ENCODE data around the gene UFM1. TPM values are rescaled to one million over a fixed set of nuclear protein-coding genes. Genes with fewer than 3 reads are reported as not detected.
"Not testable (repeated sequence)": the region's sequence is repeated elsewhere in the genome, so short reads cannot be mapped to it uniquely, and the experiment has no call there.

Gene UFM1
- total RNA-seq (10 to 100 TPM; 53.8 to 70.2 TPM), polyA plus RNA-seq (10 to 100 TPM; 35.1 to 58.7 TPM)
- long read RNA-seq, donor 1, transcript UFM1-201 (6 exons, 3,138 nt) = major isoform, 56 of 82 reads
- long read RNA-seq, donor 1, transcript UFM1-205 (3 exons, 777 nt) = minor isoform, 7 of 82 reads
- long read RNA-seq, donor 1, partial matches to known transcripts = 4 of 82 reads
- long read RNA-seq, donor 1, other reads (novel, unspliced or antisense) = 12 of 82 reads
- long read RNA-seq, donor 2, transcript UFM1-201 (6 exons, 3,138 nt) = major isoform, 26 of 46 reads
- long read RNA-seq, donor 2, partial matches to known transcripts = 6 of 46 reads
- long read RNA-seq, donor 2, other reads (novel, unspliced or antisense) = 13 of 46 reads

DNA sequence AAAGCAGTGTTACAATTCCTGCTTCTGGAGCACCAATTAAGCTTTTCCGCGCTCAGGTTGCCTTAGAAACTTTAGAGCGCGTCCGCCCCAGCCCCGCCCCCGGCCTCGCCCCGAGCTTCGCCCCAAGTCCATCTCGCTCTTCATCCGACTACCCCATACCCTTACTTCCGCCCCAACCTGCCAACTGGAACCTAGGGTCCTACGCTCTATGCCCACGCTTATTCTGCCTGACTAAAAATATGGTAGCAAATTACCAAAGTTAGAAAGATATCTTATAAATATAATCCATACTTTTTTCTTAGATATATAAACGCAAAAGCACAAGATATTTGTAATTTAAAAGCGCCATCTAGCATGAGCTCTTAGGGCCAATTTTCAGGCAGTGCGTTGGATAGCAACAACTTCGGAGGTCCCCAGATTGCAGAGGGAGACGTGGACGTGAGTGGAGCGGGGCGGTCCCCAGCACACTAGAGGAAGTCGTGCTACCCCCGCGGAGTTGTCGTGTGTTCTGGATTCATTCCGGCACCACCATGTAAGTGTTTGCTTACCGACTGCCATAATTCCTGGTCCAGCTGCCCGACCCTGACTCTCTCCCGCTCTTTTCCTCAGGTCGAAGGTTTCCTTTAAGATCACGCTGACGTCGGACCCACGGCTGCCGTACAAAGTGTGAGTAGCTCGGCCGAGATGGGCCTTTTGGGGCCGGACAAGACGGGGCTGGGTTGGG is at the start of gene UFM1:
UFM1 (plus strand) TSS at position 462 of the 724 bp plus-strand sequence; CDS start at position 531, 69 bp downstream.
- intact Hi-C loops (cut with DNase I) = no loop called here
- peaks cover 1 to 5% of the 10 kb centered on the region in 2 donors for H3K4me1 ChIP-seq (ENCODE audit: control insufficient read depth in 1 of 2, insufficient read depth in 2 of 2, low read length in 2 of 2)
- H3K36me3 ChIP-seq (ENCODE audit: control insufficient read depth in 1 of 2, insufficient read depth in 2 of 2, low read length in 1 of 2) = no peaks in the 10 kb centered on the region
- 0 to 1% methylated on average over 41 of the region's 41 CpGs for WGBS, 2 donors
- no peaks in the 10 kb centered on the region for H3K27me3 ChIP-seq (ENCODE audit: control insufficient read depth in 1 of 2, insufficient read depth in 2 of 2, low read length in 1 of 2)
- H3K4me3 ChIP-seq (ENCODE audit: low read length in 2 of 2) = peak within 1 kb of the TSS; percentile 95 to 97
- ATAC-seq (ENCODE audit: low FRiP score) (peak; percentile 100), DNase-seq (peak; percentile 95 to 97)
- peak within 1 kb of the TSS; percentile 56 to 67 for H3K27ac ChIP-seq (ENCODE audit: low read depth in 1 of 2, low read length in 2 of 2)
- no peaks in the 10 kb centered on the region for H3K9me3 ChIP-seq (ENCODE audit: control insufficient read depth, low read length)

DNA sequence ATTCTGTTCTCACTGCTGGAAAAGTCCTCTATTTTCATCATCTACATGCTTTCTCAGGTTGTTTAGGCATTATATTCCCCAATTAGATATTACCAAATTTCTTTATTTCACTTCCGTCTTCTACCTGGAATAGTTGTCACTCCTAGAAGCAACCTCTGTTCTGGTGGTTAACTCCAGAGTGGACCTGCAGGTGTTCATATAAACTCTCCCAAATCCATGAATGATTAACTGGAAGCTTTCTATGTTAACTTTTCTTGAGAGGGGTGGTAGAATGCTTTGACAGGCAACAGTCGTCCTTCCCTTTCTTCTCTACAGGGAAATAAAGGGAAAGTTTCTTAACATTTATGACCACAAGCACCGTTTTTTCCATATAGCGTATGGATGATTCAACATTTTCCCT is 48.4 kb upstream of the UFM1 start:
- Histone ChIP-seq H3K27ac (ENCODE audit: low read depth in 1 of 2, low read length in 2 of 2) (no peak overlapping the region), H3K4me1 (ENCODE audit: control insufficient read depth in 1 of 2, insufficient read depth in 2 of 2, low read length in 2 of 2) (no peaks in the 10 kb centered on the region), H3K36me3 (ENCODE audit: control insufficient read depth in 1 of 2, insufficient read depth in 2 of 2, low read length in 1 of 2) (no peaks in the 10 kb centered on the region), H3K4me3 (ENCODE audit: low read length in 2 of 2) (no peak overlapping the region), H3K9me3 (ENCODE audit: control insufficient read depth, low read length) (no peaks in the 10 kb centered on the region), H3K27me3 (ENCODE audit: control insufficient read depth in 1 of 2, insufficient read depth in 2 of 2, low read length in 1 of 2) (no peaks in the 10 kb centered on the region)
- 84 to 88% methylated on average over 4 of the region's 4 CpGs for WGBS, 2 donors
- ATAC-seq (ENCODE audit: low FRiP score) = no peak
- intact Hi-C loops (cut with DNase I) = no loop called here
- no peak for DNase-seq

DNA sequence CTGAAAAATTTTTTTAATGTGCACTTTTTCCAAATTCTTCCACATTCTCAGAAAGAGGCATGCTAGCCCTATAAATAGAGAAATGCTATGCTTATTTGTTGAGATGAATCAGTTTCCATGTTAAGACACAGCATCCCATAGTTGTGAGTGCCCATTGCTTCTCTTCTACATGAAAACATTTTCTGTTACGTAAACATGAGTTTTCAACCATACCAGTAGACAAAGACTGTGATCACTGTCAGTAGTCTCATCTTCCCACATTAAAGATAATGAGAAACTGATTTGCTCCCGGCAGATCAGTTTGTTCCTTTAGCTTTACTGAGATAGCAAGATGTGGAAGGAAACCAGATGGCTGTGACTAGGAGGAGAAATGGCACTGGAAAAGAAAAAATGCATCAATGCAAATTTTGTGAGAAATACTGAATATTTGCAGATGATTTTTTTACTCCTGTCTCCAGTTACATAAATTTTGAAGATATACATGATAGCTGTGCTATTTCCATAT is 45.8 kb upstream of the UFM1 start:
- DNase-seq = no peak
- WGBS, 2 donors = 47 to 50% methylated on average over 2 of the region's 2 CpGs
- intact Hi-C loops (cut with DNase I) = no loop called here

DNA sequence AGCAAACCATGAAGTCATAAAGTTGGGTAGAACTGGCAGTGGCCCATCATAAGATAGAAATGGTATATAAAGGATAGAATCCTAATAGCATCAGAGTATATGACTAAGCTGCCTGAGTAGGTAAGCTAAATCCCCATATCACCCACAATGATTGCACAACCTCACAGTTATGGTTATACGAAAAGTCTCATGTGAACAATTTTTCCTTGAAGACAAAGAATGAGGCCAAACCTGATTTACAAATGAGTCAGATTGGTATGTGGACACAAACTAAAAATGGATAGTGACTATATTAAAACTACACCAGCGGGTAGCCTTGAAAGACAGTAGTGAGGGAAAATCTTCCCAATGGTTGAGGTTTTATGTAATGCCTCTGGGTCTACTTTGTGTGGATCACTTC is 40.9 kb upstream of the UFM1 start:
- WGBS, 2 donors = 92 to 94% methylated on average over 2 of the region's 2 CpGs
- H3K27ac ChIP-seq (ENCODE audit: low read depth in 1 of 2, low read length in 2 of 2) = no peak overlapping the region
- H3K4me1 ChIP-seq (ENCODE audit: control insufficient read depth in 1 of 2, insufficient read depth in 2 of 2, low read length in 2 of 2) = no peaks in the 10 kb centered on the region
- no peak for ATAC-seq (ENCODE audit: low FRiP score)
- no peak for DNase-seq
- no peaks in the 10 kb centered on the region for H3K27me3 ChIP-seq (ENCODE audit: control insufficient read depth in 1 of 2, insufficient read depth in 2 of 2, low read length in 1 of 2)
- H3K4me3 ChIP-seq (ENCODE audit: low read length in 2 of 2) = no peak overlapping the region
- no peaks in the 10 kb centered on the region for H3K9me3 ChIP-seq (ENCODE audit: control insufficient read depth, low read length)
- intact Hi-C loops (cut with DNase I) = no loop called here
- no peaks in the 10 kb centered on the region for H3K36me3 ChIP-seq (ENCODE audit: control insufficient read depth in 1 of 2, insufficient read depth in 2 of 2, low read length in 1 of 2)

More for the DNA sequence above, 45.8 kb upstream of the UFM1 start:
- no peak overlapping the region for H3K27ac ChIP-seq (ENCODE audit: low read depth in 1 of 2, low read length in 2 of 2)
- no peaks in the 10 kb centered on the region for H3K27me3 ChIP-seq (ENCODE audit: control insufficient read depth in 1 of 2, insufficient read depth in 2 of 2, low read length in 1 of 2)
- H3K9me3 ChIP-seq (ENCODE audit: control insufficient read depth, low read length) = no peaks in the 10 kb centered on the region
- no peak overlapping the region for H3K4me3 ChIP-seq (ENCODE audit: low read length in 2 of 2)
- no peaks in the 10 kb centered on the region for H3K4me1 ChIP-seq (ENCODE audit: control insufficient read depth in 1 of 2, insufficient read depth in 2 of 2, low read length in 2 of 2)
- H3K36me3 ChIP-seq (ENCODE audit: control insufficient read depth in 1 of 2, insufficient read depth in 2 of 2, low read length in 1 of 2) = no peaks in the 10 kb centered on the region
- ATAC-seq (ENCODE audit: low FRiP score) = no peak

DNA sequence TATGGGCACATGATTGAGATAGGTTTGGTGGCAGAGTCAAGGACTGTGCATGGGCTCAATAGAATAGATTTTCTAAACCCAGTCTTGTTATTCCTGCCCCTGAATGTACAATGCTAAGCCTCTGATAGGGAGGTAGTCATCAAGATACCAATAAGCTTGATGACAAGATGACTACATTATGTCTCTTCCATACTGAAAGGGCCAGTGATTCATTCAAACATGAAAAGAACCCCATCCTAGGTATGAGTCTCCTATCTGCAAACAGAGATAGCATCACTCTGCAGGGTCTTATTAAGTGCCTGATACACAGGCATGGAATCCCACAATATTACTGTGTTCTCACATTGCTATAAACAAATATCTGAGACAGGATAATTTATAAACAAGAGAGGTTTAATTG is 40.3 kb upstream of the UFM1 start:
- Histone ChIP-seq H3K4me1 (ENCODE audit: control insufficient read depth in 1 of 2, insufficient read depth in 2 of 2, low read length in 2 of 2) (no peaks in the 10 kb centered on the region), H3K9me3 (ENCODE audit: control insufficient read depth, low read length) (no peaks in the 10 kb centered on the region)

DNA sequence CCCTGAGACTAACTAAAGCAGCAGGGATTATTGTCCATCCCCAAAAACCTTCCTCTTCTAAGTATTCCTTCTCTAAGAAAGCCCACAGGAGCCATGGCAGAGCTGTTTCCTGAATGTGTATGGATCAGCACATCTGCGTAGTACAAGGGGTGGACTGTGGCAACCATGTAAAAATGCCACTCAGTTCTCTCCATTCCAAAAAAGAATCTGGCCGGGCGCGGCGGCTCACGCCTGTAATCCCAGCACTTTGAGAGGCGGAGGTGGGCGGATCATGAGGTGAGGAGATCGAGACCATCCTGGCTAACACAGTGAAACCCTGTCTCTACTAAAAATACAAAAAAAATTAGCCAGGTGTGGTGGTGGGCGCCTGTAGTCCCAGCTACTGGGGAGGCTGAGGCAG is 38.5 kb upstream of the UFM1 start:
- H3K36me3 ChIP-seq (ENCODE audit: control insufficient read depth in 1 of 2, insufficient read depth in 2 of 2, low read length in 1 of 2); H3K4me1 ChIP-seq (ENCODE audit: control insufficient read depth in 1 of 2, insufficient read depth in 2 of 2, low read length in 2 of 2); H3K9me3 ChIP-seq (ENCODE audit: control insufficient read depth, low read length); DNase-seq; H3K27me3 ChIP-seq (ENCODE audit: control insufficient read depth in 1 of 2, insufficient read depth in 2 of 2, low read length in 1 of 2); intact Hi-C loops (cut with DNase I); ATAC-seq (ENCODE audit: low FRiP score); H3K27ac ChIP-seq (ENCODE audit: low read depth in 1 of 2, low read length in 2 of 2); H3K4me3 ChIP-seq (ENCODE audit: low read length in 2 of 2): not testable (repeated sequence)
- WGBS, 2 donors = 95 to 99% methylated on average over 9 to 10 of the region's 10 CpGs

More for the DNA sequence above, 40.3 kb upstream of the UFM1 start:
- no peak overlapping the region for H3K27ac ChIP-seq (ENCODE audit: low read depth in 1 of 2, low read length in 2 of 2)
- H3K36me3 ChIP-seq (ENCODE audit: control insufficient read depth in 1 of 2, insufficient read depth in 2 of 2, low read length in 1 of 2) = no peaks in the 10 kb centered on the region
- no peak for DNase-seq
- H3K4me3 ChIP-seq (ENCODE audit: low read length in 2 of 2) = no peak overlapping the region
- intact Hi-C loops (cut with DNase I) = no loop called here
- no peak for ATAC-seq (ENCODE audit: low FRiP score)
- no peaks in the 10 kb centered on the region for H3K27me3 ChIP-seq (ENCODE audit: control insufficient read depth in 1 of 2, insufficient read depth in 2 of 2, low read length in 1 of 2)

DNA sequence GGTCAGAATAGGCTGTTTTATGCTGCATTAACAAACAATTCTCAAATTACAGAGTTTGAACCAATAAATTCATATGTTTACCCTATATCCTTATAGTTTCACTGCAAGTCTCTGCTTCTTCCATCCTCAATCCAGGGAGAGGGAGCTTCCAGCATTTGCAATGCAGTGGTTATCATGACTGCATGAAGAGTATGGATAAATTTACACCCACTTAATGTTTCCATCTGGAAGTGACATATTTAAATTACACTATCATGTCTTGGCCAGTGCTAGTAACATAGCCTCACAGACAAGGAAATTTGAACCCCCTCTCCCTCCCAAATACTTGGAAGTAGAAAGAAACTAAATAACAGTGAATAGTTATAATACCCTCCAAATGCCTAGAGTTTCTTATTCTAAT is 33.5 kb upstream of the UFM1 start:
- no peaks in the 10 kb centered on the region for H3K27me3 ChIP-seq (ENCODE audit: control insufficient read depth in 1 of 2, insufficient read depth in 2 of 2, low read length in 1 of 2)
- intact Hi-C loops (cut with DNase I) = no loop called here

DNA sequence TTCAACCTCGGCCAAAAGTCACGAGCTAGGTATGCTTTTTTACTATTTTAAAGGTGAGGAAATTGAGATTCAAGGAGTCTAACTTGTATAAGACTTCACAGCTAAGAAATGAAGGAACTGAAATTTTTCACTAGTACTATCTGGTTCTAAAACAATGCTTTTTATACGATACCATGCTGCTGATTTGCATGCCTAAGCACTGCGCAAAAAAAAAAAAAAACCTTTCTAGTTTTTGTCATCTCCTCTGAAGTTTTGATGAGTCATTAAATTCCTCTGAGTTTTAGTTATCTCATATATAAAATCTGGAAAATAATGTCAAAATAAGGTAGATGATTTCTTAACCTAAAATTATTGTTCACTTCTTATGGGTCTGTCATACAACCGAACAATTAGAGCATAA is 28.0 kb upstream of the UFM1 start:
- Histone ChIP-seq H3K4me3 (ENCODE audit: low read length in 2 of 2) (no peak overlapping the region), H3K36me3 (ENCODE audit: control insufficient read depth in 1 of 2, insufficient read depth in 2 of 2, low read length in 1 of 2) (no peaks in the 10 kb centered on the region), H3K9me3 (ENCODE audit: control insufficient read depth, low read length) (no peaks in the 10 kb centered on the region), H3K27ac (ENCODE audit: low read depth in 1 of 2, low read length in 2 of 2) (no peak overlapping the region), H3K27me3 (ENCODE audit: control insufficient read depth in 1 of 2, insufficient read depth in 2 of 2, low read length in 1 of 2) (no peaks in the 10 kb centered on the region), H3K4me1 (ENCODE audit: control insufficient read depth in 1 of 2, insufficient read depth in 2 of 2, low read length in 2 of 2) (no peaks in the 10 kb centered on the region)
- intact Hi-C loops (cut with DNase I) = no loop called here
- ATAC-seq (ENCODE audit: low FRiP score) (no peak), DNase-seq (no peak)
- WGBS, 2 donors = 90 to 91% methylated on average over 5 of the region's 5 CpGs

More for the DNA sequence above, 33.5 kb upstream of the UFM1 start:
- Histone ChIP-seq H3K4me1 (ENCODE audit: control insufficient read depth in 1 of 2, insufficient read depth in 2 of 2, low read length in 2 of 2) (no peaks in the 10 kb centered on the region), H3K9me3 (ENCODE audit: control insufficient read depth, low read length) (no peaks in the 10 kb centered on the region), H3K4me3 (ENCODE audit: low read length in 2 of 2) (no peak overlapping the region), H3K27ac (ENCODE audit: low read depth in 1 of 2, low read length in 2 of 2) (no peak overlapping the region), H3K36me3 (ENCODE audit: control insufficient read depth in 1 of 2, insufficient read depth in 2 of 2, low read length in 1 of 2) (no peaks in the 10 kb centered on the region)
- ATAC-seq (ENCODE audit: low FRiP score) (no peak), DNase-seq (no peak)

DNA sequence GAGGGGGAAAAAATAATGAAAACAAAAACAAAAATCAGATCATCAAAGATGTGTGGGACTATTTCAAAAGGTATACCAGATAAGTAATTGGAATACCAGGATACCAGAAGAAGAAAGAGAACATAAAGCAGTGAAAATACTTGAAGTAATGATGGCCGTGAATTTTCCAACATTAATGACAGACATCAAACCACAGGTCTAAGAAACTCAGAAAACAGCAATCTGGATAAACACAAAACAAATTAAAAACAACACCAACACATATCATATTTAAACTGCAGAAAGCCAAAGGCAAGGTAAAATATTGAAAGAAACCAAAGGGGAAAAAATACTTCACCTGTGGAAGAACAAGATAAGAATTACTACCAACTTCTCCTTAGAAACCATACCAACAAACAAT is 24.2 kb upstream of the UFM1 start:
- ATAC-seq (ENCODE audit: low FRiP score) = no peak
- no peak overlapping the region for H3K4me3 ChIP-seq (ENCODE audit: low read length in 2 of 2)
- no peaks in the 10 kb centered on the region for H3K27me3 ChIP-seq (ENCODE audit: control insufficient read depth in 1 of 2, insufficient read depth in 2 of 2, low read length in 1 of 2)
- no peak for DNase-seq
- no peak overlapping the region for H3K27ac ChIP-seq (ENCODE audit: low read depth in 1 of 2, low read length in 2 of 2)
- intact Hi-C loops (cut with DNase I) = no loop called here
- no peaks in the 10 kb centered on the region for H3K9me3 ChIP-seq (ENCODE audit: control insufficient read depth, low read length)
- 93 to 97% methylated on average over 1 of the region's 1 CpG for WGBS, 2 donors
- H3K4me1 ChIP-seq (ENCODE audit: control insufficient read depth in 1 of 2, insufficient read depth in 2 of 2, low read length in 2 of 2) = no peaks in the 10 kb centered on the region
- H3K36me3 ChIP-seq (ENCODE audit: control insufficient read depth in 1 of 2, insufficient read depth in 2 of 2, low read length in 1 of 2) = no peaks in the 10 kb centered on the region
